HG03442 (cell line): ENCODE measurements around the gene TLR1.
"Not testable (repeated sequence)": the region's sequence is repeated elsewhere in the genome, so short reads cannot be mapped to it uniquely, and the experiment has no call there.

Experiments
- ATAC-seq: cut with Tn5 transposase; IDR thresholded peaks from one replicate; pipeline ENCODE4 v1.9.1; 2021; ENCODE audit warnings: mild to moderate bottlenecking, moderate library complexity; ENCODE audit not compliant: unreplicated experiment

The TLR1 gene

GRCh38 chr4:38804654-38805295, at the start of gene TLR1:
TLR1 (minus strand) TSS chr4:38804791; CDS start chr4:38798831, 5,960 bp downstream.
- ATAC-seq = peak; percentile 14

- no peak for ATAC-seq
Measured at GRCh38 chr4:38846015-38846414, 41.4 kb upstream of the TLR1 start.

GRCh38 chr4:38842994-38843393, 38.4 kb upstream of the TLR1 start:
- ATAC-seq = no peak

GRCh38 chr4:38837849-38838248, 33.3 kb upstream of the TLR1 start:
- no peak for ATAC-seq

GRCh38 chr4:38837334-38837733, 32.7 kb upstream of the TLR1 start:
- ATAC-seq = no peak

- no peak for ATAC-seq
Measured at GRCh38 chr4:38834570-38834969, 30.0 kb upstream of the TLR1 start.

GRCh38 chr4:38832624-38833528, 28.3 kb upstream of the TLR1 start:
- no peak for ATAC-seq

GRCh38 chr4:38832206-38832605, 27.6 kb upstream of the TLR1 start:
- ATAC-seq = no peak

GRCh38 chr4:38831653-38832052, 27.1 kb upstream of the TLR1 start:
- ATAC-seq = no peak

- no peak for ATAC-seq
Measured at GRCh38 chr4:38829237-38829636, 24.6 kb upstream of the TLR1 start.

GRCh38 chr4:38823766-38824165, 19.2 kb upstream of the TLR1 start:
- no peak for ATAC-seq

- no peak for ATAC-seq
Measured at GRCh38 chr4:38822748-38823303, 18.2 kb upstream of the TLR1 start.

GRCh38 chr4:38821739-38822138, 17.1 kb upstream of the TLR1 start:
- no peak for ATAC-seq

- peak; percentile 53 for ATAC-seq
Measured at GRCh38 chr4:38820329-38821061, 15.9 kb upstream of the TLR1 start.

GRCh38 chr4:38819569-38819968, 15.0 kb upstream of the TLR1 start:
- no peak for ATAC-seq

- peak; percentile 49 for ATAC-seq
Measured at GRCh38 chr4:38818441-38818976, 13.9 kb upstream of the TLR1 start.

GRCh38 chr4:38815885-38816782, 11.5 kb upstream of the TLR1 start:
- ATAC-seq = no peak

- no peak for ATAC-seq
Measured at GRCh38 chr4:38814386-38814785, 9.8 kb upstream of the TLR1 start.

- ATAC-seq = no peak
Measured at GRCh38 chr4:38811297-38811696, 6.7 kb upstream of the TLR1 start.

- ATAC-seq = not testable (repeated sequence)
Measured at GRCh38 chr4:38807462-38807861, 2.9 kb upstream of the TLR1 start.
